ENCODE measurements around the gene SRM. TPM values are rescaled to one million over a fixed set of nuclear protein-coding genes. Genes with fewer than 3 reads are reported as not detected.
A peak's percentile ranks its signal among the peaks of the same experiment; 100 is the strongest.

SRM gene
- total RNA-seq, 1 donor from 2014 or later = 41.4 TPM

GRCh38 chr1:11013160-11013531 is 46.7 kb downstream of the SRM start:
- no peak for DNase-seq (ENCODE audit: low spot score)

DNA sequence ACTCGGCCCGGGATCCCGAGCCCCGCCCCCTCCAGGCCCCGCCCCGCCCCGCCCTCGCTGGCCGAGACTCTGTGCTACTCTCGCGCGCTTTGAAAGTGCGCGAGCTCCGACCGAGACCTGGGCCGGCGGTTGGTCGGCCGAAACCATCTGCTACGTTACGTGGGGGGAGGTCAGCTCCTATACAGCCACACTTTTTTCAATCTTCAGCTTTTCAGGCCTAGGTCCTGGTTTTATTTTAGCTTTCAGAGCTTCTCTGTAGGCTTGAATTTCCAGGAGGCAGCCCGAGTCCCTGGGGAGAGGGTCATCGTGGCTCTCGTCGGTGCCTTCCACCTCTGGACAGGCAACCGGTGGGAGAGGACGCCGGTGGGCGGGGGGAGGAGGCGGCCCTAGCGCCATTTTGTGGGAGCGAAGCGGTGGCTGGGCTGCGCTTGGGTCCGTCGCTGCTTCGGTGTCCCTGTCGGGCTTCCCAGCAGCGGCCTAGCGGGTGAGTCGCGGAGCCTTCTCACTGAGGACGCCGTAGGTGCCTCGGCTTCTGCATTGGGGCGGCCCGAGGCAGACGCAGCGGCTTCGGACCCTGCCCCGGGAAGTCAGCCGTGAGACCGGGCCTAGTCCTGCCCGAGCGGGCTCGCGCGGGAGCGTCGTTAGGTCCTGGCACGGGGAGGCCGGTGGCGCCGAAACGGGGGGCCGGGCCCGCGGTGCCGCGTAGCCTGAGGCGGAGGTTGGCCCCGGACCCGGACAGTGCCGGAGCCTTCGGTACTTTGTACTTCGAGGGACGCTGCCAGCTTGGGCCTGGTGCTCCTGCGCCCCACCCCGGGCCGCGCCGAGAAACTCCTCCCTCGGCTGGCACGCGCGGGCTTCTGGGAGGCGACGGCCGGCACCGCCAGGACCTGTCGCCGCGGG is 47.3 kb downstream of the SRM start, which contains the start of gene TARDBP:
TSS of gene TARDBP (plus strand) at position 395 of the 900 bp plus-strand sequence. CDS start 1,074 bp downstream, outside the sequence.
- DNase-seq (ENCODE audit: low spot score) = peak; percentile 91

Other genes with a start within 250 kb of the SRM start
- 143 TPM for gene TARDBP, start 47.4 kb downstream of the SRM start, total RNA-seq
- gene MASP2, start 12.8 kb downstream of the SRM start, total RNA-seq = not detected
- 40.1 TPM for gene EXOSC10, start 39.9 kb upstream of the SRM start, total RNA-seq
- 3.4 TPM for gene ANGPTL7, start 129.3 kb upstream of the SRM start, total RNA-seq
- gene MTOR, start 202.5 kb upstream of the SRM start, total RNA-seq = 38.2 TPM
- 10.2 TPM for gene UBIAD1, start 213.2 kb upstream of the SRM start, total RNA-seq